GM12872 (cell line): ENCODE results near the gene CYTH4.

Experiments
- TF ChIP-seq, protein P1 (sequence below): IDR thresholded peaks from 3 replicates; pipeline ENCODE4 v1.5.1; 2011; ENCODE audit warnings: low read depth, mild to moderate bottlenecking, low read length, moderate library complexity; ENCODE audit not compliant: insufficient read depth

Gene CYTH4

DNA sequence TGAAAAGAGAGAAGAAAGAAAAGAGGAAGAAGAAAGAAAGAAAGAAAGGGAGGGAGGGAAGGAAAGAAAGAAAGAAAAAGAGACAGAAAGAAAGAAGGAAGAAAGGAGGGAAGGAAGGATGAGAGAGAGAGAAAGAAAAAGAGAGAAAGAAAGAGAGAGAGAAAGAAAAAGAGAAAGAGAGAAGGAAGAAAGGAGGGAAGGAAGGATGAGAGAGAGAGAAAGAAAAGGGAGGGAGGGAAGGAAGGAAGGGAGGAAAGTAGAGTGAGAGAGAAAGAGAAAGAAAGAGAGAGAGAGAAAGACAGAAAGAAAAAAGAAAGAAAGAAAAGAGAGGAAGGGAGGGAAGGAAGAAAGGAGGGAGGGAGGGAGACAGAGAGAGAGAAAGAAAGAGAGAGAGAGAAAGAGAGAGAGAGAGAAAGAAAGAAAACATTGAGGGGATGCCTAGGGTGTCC lies 26.7 kb upstream of the CYTH4 start:
- TF ChIP-seq, protein P1, sequence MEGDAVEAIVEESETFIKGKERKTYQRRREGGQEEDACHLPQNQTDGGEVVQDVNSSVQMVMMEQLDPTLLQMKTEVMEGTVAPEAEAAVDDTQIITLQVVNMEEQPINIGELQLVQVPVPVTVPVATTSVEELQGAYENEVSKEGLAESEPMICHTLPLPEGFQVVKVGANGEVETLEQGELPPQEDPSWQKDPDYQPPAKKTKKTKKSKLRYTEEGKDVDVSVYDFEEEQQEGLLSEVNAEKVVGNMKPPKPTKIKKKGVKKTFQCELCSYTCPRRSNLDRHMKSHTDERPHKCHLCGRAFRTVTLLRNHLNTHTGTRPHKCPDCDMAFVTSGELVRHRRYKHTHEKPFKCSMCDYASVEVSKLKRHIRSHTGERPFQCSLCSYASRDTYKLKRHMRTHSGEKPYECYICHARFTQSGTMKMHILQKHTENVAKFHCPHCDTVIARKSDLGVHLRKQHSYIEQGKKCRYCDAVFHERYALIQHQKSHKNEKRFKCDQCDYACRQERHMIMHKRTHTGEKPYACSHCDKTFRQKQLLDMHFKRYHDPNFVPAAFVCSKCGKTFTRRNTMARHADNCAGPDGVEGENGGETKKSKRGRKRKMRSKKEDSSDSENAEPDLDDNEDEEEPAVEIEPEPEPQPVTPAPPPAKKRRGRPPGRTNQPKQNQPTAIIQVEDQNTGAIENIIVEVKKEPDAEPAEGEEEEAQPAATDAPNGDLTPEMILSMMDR, result no peak

DNA sequence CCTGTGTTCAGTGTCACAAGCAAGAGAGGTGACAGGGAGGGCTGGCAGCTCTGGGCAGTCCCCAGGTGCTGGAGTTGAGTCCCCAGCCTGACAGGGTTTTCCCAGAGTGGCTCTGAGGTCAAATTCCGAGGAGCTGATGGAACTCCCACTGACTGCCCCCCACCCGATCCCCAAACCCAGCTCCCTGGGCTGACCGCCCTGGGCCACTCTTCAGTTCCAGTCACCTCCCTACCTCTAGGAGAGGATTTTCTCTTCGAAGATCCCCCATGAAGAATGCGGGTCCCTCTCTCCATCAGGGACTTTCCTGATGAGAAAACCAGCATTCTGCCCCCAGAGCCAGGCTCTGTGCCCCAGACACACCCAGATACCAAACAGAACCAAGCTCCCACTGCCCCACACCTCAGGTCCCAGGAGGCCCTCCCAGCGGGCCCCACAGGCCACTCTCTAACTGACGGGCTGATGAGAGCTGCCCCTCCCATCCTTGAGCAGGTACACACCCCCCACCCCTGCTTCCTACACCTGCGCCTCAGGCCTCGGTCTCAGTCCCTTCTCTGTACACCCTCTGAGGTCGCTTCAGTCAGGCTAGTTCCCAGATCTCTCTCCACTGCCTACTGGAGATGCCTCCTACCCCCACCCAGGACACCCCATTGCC lies 26.1 kb upstream of the CYTH4 start:
- TF ChIP-seq, protein P1, result no peak

DNA sequence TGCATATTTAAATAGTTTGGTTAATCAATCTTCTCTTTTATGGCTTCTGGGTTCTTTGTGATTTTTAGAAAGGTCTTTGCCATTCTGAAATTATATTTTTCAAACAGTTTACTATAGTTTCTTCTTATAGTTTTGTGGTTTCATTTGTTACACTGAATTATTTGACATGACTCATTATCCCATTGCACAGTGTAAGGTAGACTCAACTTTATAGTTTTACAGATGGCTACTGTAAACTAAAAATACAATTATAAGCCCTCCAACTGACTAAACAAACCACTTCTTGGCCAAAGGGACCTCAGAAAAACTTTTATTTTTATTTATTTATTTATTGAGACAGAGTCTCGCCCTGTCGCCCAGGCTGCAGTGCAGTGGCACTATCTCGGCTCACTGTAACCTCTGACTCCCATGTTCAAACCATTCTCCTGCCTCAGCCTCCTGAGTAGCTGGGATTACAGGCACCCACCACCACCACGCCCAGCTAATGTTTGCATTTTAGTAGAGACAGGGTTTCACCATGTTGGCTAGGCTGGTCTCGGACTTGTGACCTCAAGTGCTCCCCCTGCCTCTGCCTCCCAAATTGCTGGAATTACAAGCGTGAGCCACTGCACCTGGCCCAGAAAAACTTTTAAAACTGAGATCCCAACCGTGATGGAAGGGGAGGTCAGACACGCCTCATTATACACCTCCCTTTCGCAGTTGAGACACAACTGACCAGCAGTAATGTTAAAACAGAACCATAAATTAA lies 24.1 kb upstream of the CYTH4 start:
- TF ChIP-seq, protein P1, result no peak

DNA sequence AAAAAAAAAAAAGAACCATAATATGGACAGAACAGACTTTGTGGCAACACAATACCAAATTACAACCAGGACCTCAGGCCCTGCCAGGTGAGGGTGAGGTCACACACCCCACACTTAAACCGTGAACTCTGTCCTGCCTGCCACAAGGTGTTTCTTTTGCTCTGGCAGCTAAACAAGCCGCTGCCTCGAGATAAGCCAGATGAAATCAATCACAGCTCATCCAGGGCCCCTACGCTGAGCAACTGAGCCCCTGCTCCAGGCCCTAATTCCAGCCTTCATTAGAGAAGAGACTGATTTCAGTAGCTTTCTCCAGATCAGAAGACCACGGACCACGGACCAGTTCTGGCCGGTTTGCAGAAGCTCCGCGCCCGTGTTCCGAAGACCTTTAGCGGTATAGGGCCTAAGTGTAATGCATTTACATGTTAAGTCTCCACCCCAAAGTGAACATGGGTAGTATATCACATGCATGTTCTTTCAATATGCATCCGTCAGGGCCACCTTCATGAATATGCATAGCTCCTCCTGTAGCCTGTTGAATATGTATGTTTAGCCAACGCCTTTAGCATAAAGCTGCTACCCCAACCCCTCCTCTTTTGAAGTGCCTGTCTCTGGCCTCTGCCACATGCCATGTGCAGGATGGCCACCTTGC lies 23.4 kb upstream of the CYTH4 start:
- TF ChIP-seq, protein P1, result no peak

DNA sequence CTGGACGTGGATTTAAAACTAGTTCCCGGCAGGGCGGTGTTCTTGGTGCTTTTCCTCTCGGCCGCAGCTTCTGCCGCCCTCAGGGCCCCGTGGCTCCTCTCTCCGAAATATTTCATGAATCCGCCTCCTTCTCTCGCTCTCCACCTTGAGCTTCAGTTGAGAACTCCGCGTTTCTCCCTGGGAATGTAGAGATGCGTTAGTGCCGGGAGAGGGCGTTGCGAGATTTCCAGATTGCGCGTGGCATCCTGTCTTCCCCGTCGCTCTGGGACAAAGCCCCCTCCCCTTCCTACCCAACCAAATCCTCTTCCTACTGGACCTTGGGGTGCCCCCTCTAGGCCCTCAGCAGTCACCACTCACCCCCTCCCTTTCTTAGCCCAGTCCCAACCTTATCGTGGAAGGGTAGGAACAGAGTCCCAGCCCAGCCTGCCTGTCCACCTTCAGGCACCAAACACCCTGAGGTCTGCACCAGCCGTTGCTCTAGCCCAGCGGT lies 22.7 kb upstream of the CYTH4 start:
- TF ChIP-seq, protein P1, result peak; percentile 75

DNA sequence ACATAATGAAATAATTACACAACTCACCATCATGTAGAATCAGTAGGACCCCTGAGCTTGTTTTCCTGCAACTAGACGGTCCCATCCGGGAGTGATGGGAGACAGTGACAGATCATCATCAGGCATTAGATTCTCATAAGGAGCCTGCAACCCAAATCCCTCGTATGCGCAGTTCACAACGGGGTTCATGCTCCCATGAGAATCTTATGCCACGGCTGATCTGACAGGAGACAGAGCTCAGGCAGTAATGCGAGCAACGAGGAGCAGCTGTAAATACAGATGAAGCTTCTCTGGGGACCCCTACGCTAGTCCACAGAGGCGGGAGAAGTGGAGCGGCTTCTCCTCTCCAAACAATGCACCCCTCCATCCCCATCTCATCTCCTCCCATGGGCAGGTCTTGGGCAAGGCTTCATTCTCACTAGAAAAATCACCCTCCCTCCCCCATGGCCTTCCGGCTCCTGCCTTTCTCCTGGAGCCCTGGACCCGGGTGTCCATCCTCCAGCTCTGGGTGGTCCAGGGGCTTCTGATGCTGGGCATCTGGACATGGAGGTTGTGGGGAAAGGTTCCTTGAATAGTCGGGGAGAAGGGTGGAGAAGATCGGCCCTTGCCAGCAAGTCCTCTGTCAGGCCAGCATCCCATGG lies 22.0 kb upstream of the CYTH4 start:
- TF ChIP-seq, protein P1, result no peak

DNA sequence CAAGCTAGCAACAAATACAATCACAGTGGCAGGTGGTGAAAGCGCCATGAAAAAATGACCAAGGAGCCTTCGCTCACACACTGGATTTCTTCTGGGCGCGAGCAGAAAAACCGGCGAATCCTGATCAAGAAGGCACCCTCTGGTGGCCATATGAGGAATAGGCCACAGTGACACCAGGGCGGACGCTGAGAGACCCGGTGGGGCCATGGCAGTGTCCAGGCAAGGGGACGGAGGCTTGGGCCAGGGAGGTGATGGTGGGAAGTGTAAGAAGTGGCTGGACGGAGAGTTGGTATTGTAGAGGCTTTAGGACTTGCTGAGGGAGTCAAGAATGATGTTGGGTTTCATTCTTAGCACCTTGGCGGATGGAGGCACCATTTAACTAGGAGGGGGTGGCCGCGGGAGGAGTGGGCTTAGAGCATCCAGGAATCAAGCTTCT lies 21.4 kb upstream of the CYTH4 start:
- TF ChIP-seq, protein P1, result peak; percentile 96
